Astrocyte of the spinal cord (primary cell): ENCODE data around the gene AGAP1.

Experiments
- DNase-seq: peaks from one replicate; pipeline ENCODE4 v3.0.0; 2011; ENCODE audit warnings: low read depth, low spot score
- H3K4me3 ChIP-seq: 2 replicates; pipeline ENCODE4 v1.5.1; 2011; ENCODE audit warnings: low read depth, mild to moderate bottlenecking, low read length, moderate library complexity
- in situ Hi-C: cut with HindIII; loops from 2 replicates; pipeline ENCODE4 v1.10.0; 2017; ENCODE audit warnings: low sequenced_read_pairs
- TF ChIP-seq, protein P1 (sequence below): IDR thresholded peaks from 2 replicates; pipeline ENCODE4 v1.5.1; 2012; ENCODE audit warnings: low read depth, mild to moderate bottlenecking, low read length, inconsistent platforms

The AGAP1 gene

GRCh38 chr2:235675678-235676535 lies 182.1 kb downstream of the AGAP1 start:
- peak; percentile 41 for DNase-seq
- TF ChIP-seq, protein P1, sequence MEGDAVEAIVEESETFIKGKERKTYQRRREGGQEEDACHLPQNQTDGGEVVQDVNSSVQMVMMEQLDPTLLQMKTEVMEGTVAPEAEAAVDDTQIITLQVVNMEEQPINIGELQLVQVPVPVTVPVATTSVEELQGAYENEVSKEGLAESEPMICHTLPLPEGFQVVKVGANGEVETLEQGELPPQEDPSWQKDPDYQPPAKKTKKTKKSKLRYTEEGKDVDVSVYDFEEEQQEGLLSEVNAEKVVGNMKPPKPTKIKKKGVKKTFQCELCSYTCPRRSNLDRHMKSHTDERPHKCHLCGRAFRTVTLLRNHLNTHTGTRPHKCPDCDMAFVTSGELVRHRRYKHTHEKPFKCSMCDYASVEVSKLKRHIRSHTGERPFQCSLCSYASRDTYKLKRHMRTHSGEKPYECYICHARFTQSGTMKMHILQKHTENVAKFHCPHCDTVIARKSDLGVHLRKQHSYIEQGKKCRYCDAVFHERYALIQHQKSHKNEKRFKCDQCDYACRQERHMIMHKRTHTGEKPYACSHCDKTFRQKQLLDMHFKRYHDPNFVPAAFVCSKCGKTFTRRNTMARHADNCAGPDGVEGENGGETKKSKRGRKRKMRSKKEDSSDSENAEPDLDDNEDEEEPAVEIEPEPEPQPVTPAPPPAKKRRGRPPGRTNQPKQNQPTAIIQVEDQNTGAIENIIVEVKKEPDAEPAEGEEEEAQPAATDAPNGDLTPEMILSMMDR, result no peak
- no peak overlapping the region for H3K4me3 ChIP-seq
- in situ Hi-C loops, result no loop called here

- in situ Hi-C loops, result no loop called here
- no peak overlapping the region for H3K4me3 ChIP-seq
- no peak for DNase-seq
- TF ChIP-seq, protein P1, result no peak
Measured at GRCh38 chr2:235676536-235676799, 182.6 kb downstream of the AGAP1 start.

DNA sequence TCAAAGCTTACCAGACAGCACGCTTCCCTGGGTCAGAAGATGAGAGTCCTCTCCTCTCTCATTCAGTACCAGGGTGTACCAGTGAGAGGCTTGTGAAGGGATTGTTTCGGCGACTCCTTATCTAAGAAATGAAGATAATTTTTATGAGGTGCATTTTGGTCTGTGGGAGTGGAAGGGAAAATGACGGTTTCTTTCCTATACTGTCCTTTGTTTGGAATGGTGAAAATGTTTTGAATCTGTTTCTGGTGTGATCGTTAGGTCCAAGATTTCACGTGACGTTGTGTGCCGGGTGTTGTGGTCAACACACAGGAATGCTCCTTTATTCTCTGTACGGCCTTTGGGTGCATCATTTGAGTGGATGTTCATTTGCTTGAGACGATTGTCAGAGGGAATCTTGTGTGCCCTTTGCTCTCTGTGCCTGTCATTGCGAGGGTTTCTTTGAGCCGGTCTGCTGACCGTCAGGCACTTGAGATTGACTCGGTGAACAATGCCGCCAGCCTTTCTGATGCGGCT lies 183.5 kb downstream of the AGAP1 start:
- in situ Hi-C loops, result no loop called here
- DNase-seq, result no peak
- TF ChIP-seq, protein P1, result no peak
- no peak overlapping the region for H3K4me3 ChIP-seq

- TF ChIP-seq, protein P1, result no peak
- in situ Hi-C loops, result no loop called here
- no peak for DNase-seq
- no peak overlapping the region for H3K4me3 ChIP-seq
Measured at GRCh38 chr2:235677937-235678336, 184.1 kb downstream of the AGAP1 start.

DNA sequence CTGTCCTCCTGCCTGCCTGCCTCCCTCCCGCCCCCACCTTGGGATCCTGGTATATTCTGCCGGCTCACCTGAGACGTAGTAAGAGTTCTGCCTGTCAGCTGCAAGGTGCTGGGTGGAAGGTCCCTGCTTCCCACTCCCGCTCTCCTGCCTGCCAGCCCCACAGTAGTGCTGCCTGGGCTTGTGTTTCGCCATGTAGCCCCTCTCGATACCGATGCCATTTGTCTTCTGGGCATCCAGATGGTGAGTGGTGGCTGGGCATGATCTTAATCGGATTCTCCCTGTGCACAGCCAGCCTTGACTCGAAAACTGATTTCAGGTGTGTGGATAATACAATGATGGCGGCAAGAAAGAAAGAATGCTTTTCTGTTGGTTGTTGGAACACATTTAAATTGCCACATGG lies 184.9 kb downstream of the AGAP1 start:
- in situ Hi-C loops, result no loop called here
- TF ChIP-seq, protein P1, result no peak
- no peak overlapping the region for H3K4me3 ChIP-seq
- DNase-seq, result no peak

DNA sequence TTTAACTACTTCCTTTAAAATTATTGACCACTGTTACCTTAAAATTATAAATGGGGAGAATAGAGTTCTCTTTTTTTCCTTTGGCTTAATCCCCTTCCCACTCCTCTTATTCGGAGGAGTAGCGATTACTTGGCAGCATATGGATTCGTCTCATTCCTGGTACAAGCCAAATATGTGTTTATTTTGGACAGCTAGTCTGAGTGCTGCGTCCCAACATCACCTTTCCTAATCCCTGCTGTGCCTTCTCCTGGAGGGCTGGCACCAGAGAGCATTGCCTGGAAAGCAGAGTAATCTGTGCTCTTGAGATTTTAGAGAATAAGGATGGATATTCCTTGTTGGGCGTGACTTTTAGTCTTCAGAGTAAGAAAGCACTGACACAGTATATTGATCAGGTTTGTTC lies 185.6 kb downstream of the AGAP1 start:
- TF ChIP-seq, protein P1, result no peak
- no peak overlapping the region for H3K4me3 ChIP-seq
- DNase-seq, result no peak
- in situ Hi-C loops, result no loop called here
